Erythroblast (primary cell): Measurements from ENCODE around the gene MAST3.
A peak's percentile ranks its signal among the peaks of the same experiment; 100 is the strongest.

Experiments
- DNase-seq, 2 experiments: peaks; one replicate each; lab custom pipeline; 2025; lab: John Stamatoyannopoulos, UW
- GATA1 ChIP-seq: IDR thresholded peaks from 2 replicates; pipeline ENCODE4 v1.6.1; 2011; ENCODE audit warnings: low read depth, mild to moderate bottlenecking, control low read depth, low read length, moderate library complexity
- POLR2A ChIP-seq: IDR thresholded peaks from 2 replicates; pipeline ENCODE4 v1.6.1; 2011; ENCODE audit warnings: mild to moderate bottlenecking, low read length

Gene MAST3

DNA sequence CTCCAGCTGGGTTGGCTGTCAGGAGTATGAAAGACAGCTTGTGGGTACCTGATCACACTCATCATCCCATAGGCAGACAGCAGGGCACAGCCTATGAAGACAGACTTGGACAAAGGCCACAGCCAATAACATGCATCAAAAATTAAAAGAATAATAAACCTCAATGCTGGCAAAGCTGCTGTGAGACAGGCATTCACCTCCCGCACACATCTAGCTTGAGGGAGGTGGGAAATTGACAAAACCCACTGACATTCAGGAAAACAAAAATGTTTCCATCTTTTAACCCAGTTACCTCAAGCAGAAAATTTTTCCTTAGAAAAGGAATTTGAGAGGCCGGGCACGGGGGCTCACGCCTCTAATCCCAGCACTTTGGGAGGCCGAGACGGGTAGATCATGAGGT lies 25.2 kb upstream of the MAST3 start:
- TF ChIP-seq POLR2A (no peak), GATA1 (no peak)
- DNase-seq = no peak

DNA sequence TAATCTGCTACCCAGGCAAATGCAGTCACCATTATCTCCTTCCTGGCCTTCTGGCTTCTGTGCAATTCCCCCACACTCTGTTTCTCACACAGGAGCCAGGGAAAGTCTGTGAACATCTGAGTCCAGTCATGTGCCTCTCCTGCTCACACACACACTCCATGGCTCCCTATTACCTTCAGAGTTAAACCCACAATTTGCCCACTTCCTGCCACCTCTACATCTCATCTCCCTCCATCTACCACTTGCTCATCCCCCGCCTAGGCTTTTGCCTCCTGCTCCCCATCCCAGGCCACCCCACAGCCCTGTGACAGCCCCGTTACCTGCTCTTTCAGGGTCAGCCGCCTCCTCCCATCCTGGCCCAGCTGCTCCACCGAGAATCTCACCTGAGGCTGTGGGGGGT lies 24.4 kb upstream of the MAST3 start:
- no peak for TF ChIP-seq GATA1
- no peak for TF ChIP-seq POLR2A

DNA sequence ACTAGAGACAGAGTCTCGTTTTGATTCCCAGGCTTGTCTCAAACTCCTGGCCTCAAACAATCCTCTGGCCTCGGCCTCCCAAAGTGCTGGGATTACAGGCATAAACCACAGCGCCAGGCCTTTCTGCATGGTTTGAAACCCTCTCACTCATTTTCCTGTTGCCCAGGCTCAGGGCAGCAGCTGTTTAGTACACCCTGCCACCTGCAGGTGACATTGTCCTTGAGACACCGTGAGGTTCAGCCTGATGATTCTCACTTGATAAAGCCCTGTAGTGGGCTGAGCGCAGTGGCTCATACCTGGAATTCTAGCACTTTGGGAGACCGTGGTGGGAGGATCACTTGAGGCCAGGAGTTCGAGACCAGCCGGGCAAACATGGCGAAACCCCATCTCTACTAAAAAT lies 23.4 kb upstream of the MAST3 start:
- no peak for TF ChIP-seq GATA1
- TF ChIP-seq POLR2A = no peak

More for the DNA sequence above, 24.4 kb upstream of the MAST3 start:
- DNase-seq = no peak

DNA sequence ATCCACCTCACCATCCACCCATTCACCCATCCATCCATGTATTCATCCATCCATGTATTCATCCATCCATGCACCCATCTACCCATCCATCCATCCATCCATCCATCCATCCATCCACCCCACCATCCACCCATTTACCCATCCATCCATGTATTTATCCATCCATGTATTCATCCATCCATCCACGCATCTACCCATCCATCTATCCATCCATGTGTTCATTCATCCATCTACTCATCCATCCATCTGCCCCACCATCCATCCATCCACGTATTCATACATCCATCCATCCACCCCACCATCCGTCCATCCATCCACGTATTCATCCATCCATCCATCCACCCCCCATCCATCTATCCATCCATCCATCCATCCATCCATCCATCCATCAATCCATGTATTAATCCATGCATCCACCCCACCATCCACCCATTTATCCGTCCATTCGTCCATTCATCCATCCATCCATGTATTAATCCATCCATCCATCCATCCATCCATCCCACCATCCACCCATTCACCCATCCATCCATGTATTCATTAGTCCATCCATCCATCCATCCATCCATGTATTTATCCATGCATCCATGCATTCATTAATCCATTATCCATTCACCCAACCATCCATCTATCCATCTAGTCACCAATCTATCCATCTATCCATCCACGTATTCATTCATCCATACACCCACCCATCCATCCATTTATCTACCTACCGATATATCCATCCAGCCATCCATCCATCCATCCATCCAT lies 13.5 kb upstream of the MAST3 start:
- DNase-seq = no peak
- TF ChIP-seq POLR2A (no peak), GATA1 (no peak)

More for the DNA sequence above, 23.4 kb upstream of the MAST3 start:
- no peak for DNase-seq

DNA sequence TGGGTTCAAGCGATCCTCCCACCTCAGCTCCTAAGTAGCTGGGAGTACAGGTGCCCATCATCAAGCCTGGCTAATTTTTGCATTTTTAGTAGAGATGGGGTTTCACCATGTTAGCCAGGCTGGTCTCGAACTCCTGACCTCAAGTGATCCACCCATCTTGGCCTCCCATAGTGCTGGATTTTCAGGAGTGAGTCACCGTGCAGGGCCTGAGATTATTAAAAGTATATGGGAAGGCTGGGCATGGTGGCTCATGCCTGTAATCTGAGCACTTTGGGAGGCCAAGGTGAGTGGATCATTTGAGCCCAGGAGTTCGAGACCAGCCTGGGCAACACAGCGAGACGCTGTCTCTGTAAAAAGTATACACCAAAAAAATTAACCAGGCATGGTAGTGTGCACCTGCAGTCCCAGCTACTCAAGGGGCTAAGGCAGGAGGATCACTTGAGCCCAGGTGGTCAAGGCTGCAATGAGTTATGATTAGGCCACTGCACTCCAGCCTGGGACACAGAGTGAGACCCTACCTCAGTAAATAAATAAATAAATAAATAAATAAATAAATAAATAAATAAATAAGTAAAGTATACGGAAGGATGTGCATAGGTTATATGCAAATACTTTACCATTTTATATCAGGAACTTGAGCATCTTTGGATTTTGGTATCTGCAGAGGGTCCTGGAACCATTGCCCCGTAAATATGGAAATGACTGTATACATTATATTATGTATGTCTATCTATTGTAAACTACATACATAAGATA lies 11.7 kb upstream of the MAST3 start:
- TF ChIP-seq GATA1 (no peak), POLR2A (no peak)
- no peak for DNase-seq

DNA sequence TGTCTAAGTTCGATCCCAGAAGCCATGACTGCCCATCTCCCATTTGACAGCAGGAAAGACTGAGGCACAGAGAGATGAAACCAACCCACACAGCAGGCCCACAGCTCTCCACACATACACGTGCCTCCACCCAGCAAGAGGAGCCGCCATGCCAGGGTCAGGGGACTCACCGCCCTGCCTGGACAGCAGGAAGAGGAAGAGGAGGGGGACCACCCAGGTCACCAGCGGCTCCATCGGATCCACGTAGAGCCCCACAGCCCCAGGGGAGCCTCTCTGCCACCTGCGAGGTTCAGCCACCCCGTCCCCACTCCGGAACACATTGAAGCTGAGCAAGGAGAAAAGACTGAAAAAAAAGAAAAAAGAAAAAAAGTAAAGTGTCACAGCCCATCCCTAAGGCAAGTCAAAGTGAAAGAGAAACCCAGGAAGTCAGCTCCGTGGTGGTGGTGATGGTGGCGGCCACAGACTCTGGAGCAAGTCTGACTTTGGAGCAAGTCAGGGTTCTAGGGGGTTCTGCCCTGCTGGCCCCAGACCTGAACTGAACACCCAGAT lies 10.9 kb upstream of the MAST3 start, which contains the start of gene IL12RB1:
IL12RB1 (minus strand) TSS at position 345 of the 549 bp plus-strand sequence; CDS start at position 234, 111 bp downstream.
- peak in 1 of 2 experiments; percentile 71 for DNase-seq
- TF ChIP-seq GATA1 = no peak
- no peak for TF ChIP-seq POLR2A

DNA sequence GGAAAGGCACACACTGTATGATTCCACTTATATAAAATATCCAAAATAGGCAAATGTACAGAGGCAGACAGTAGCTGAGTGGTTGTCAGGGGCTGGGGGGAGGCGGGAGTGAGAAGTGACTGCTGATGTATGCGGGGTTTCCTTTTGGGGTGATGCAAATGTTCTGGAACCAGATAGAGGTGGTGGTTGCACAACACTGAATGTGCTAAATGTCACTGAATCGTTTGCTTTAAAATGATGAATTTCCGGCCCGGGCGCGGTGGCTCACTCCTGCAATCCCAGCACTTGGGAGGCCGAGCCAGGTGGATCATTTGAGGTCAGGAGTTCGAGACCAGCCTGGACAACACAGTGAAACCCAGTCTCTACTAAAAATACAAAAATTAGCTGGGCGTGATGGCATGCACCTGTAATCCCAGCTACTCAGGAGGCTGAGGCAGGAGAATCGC lies 8.5 kb upstream of the MAST3 start:
- peak in 1 of 2 experiments; percentile 85 for DNase-seq

DNA sequence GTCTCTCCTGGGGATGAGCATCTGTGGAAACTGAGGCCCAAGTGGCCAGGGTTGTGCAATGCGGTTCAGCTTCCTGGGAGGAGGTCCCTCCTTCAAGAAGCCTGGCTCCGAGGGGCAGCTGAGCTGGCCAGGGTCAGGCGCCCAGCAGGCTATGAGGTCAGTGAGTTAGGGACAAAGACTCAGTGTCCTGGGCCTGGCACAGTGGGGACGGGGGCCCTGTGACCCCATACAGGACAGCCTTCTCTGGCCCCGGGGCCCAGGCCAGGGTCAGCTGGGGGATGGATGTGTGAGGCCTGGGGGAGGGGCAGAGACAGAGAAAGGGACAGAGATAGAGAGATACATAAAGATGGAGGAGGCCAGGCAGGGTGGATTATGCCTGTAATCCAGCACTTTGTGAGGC lies 7.9 kb upstream of the MAST3 start:
- DNase-seq = no peak
- no peak for TF ChIP-seq POLR2A
- no peak for TF ChIP-seq GATA1

DNA sequence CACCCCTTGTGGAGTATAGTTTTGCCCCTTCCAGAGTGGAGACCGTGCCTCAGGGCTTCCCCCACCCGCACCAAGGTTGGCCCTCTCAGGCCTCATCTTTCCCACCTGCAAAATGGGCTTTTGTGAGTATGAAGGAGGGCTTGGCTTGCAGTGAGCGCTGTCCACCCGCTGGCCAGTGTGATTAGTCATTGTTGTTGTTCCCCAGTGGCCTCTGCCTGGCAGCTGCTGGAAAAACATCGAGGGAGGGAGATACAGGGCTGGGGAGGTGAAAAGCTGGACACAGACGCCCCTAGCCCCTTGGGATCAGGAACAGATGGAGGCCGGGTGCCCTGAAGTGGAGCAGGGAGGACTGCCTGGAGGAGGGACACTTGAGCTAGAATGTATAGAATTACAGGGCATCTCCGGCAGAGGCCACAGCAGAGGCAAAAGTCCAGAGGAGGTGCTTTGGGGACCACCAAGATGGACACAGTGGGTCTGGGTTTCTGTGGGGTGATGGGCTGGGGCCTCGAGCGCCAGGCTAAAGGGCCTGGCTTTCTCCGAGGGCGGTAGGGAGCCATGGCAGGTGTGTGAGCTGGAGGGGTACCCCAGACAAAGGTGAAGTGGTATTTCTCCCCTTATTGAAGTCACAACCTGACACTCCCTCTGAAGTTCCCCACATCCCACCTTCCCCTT lies 6.9 kb upstream of the MAST3 start:
- TF ChIP-seq POLR2A = no peak
- no peak for TF ChIP-seq GATA1
- DNase-seq = peak; percentile 79 to 80

DNA sequence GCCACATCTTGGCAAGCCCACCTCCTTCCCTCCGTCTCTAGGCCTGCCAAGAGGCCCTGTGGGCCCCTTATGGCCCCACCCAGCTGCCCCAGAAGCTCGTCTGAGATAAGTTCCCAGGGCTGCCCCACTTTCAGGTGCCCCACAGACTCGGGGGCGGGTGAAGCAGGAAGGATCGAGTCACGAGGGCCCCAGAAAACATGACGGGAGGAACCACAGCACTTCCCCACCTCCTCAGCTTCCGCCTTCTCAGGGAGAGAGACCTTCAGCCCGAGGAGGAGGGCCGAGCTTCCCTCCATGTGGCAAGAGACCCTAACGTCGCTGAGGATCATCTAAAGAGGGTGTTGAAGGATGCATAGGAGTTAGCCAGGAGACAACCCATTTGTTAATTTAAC lies 6.4 kb upstream of the MAST3 start:
- TF ChIP-seq GATA1 (no peak), POLR2A (peak; percentile 72)
- DNase-seq = peak; percentile 95 to 97

DNA sequence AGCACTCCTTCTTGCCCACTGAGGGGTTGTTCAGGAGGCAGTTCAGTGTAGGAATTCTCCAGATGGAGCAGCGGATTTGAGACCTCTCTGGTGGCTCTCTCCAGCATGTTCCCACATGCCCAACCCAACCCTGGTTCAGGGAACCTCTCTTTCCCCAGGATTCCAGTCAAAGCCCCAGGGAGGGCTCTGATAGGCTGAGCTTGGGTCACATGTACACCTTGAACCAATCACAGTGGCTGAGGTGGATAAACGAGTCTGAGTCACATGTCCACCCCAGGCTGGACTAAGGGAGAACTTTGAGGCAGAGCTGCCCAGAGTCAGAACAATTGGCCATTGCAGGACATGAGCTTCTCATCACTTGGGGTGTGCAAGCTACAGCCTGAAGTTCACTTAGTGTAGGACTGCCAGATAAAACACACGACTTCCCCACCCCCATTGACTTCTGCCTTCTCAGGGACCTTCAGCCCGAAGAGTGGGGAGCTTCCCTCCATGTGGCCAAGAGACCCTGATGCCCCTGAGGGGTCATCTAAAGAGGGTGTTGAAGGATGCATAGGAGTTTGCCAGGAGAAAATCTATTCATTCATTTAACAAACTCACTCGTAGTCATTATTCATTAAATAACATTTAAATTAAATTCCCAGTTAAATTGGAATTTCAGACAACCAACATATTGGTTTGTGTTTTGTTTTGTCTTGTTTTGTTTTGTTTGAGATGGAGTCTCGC lies 4.0 kb upstream of the MAST3 start:
- DNase-seq = peak in 1 of 2 experiments; percentile 63
- TF ChIP-seq POLR2A (no peak), GATA1 (no peak)

DNA sequence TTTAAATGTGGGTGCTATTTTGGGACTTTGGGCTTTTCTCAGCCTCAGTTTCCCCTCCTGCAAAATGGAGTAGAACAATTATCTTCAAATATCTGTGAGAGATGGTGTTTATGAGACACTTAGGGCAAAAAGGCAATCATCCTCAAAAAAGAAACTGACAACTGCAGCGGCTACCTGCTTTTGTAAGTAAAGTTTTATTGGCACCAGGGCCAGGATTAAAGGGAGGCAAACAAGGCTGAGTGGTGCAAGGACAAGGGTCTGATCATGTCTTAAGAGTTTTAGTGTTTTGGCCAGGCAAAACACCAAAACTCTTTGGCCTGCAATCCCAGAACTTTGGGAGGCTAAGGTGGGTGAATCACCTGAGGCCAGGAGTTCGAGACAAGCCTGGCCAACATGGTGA lies 1.3 kb upstream of the MAST3 start:
- no peak for DNase-seq
- TF ChIP-seq GATA1 (no peak), POLR2A (no peak)

DNA sequence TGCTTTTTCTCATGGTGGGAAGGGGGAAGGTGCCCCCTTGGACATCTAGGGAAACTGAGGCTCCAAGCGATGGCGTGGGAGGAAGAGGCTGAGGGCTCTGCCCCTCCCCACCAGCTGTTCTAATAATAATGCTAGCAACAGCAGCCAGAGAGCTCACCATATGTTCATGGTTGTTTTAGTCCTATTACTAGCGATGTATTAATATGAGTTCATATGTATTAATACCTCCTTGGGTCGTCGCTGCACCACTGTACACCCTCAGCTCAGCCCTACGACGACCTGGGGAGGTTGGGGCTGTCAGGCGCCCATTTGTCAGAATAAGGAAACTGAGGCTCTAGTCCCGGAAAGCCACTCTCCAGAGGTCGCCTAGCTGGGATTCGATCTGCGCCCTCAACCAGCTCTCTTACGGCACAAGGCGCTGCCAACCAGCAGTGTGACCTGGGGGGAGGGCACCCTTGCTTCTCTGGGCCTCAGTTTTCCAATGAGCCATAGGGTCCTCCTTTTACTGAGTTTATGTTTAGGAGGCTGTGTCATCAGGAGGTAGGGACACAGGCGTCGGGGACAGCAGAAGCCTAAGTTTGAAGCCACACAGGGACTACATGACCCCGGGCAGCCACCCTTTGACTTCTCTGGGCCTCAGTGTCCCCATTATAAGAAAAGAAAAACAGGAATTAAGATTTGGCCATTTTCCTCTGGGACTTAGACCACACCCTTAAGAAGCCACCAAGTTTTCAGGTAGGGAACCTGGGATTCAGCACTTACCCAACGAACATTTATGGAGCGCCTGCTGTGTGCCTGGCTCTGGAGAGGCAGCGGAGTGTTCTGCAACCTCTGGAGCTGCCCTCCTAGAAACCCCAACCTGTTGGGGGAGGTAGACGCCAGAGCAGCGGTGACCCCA lies 664 bp downstream of the MAST3 start:
- TF ChIP-seq GATA1 (no peak), POLR2A (no peak)
- peak in 1 of 2 experiments; percentile 59 for DNase-seq
